ENCODE data around the gene SIM2.

SIM2 gene

GRCh38 chr21:36686955-36687354, 12.0 kb upstream of the SIM2 start:
- no peak for DNase-seq

GRCh38 chr21:36688324-36688723, 10.6 kb upstream of the SIM2 start:
- DNase-seq: no peak

GRCh38 chr21:36689324-36689723, 9.6 kb upstream of the SIM2 start:
- DNase-seq: no peak

- no peak for DNase-seq
These were observed 8.0 kb upstream of the SIM2 start for GRCh38 chr21:36690628-36691554.

- DNase-seq: no peak
These were observed 7.3 kb upstream of the SIM2 start for GRCh38 chr21:36691555-36692041.

DNA sequence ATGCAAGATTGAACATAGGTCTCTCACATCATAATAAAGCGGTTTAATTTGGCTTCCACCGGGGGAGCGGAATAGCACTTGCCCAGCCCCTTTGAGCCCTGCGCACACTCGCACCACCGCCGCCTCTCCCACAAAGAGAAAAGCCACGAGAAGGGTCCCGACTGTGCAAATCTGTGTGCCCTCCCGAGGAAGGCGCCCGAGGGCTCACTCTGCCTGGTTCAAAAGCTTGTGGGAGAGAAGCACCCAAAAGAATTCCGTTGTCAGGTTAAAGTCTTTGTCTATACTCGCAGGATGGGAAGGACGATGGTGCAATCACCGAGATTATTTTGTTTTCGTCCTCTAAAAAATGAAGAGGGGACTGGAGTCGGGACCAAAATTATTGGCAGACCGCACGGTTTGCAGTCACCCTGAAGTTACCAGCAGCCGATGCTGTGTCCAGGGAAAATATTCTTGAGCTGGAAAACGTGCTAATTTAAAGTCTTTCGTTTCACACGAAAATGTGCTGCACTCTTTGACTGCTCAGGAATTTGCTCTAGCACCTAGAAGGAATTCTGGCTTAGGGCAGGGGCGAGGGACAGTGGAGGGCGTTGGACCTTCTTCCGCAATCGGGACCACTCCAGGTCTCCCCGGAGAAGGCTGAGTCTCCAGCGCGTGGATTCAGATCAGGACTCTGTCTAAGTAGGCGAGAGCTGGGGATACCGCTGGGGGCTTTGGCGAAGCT, 6.6 kb upstream of the SIM2 start:
- DNase-seq: no peak

GRCh38 chr21:36692835-36693488, 6.0 kb upstream of the SIM2 start:
- no peak for DNase-seq

- DNase-seq: no peak
These were observed 5.4 kb upstream of the SIM2 start for GRCh38 chr21:36693489-36694030.

DNA sequence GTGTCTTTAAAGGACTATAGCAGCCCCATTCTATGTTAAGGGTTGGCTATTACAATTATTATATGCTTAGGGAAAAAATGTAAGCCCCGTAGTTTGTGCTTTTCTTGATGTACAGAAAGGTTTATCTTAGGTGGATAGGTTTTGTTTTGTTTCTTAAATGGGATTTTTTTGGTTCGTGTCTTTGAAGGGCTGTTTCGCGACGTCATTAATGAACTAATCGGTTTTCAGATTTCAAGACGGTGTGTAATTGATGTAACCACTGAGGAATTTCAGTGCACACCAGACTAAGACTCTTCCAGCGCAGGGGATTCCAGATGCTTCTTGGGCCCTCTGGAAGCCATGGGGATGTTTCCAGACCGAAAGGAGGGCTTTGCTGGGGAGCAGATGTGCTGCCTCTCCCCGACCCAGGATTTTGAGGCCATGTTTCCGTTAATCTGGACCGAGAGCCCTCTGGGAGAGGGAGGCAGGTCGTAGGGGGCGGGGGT, 4.8 kb upstream of the SIM2 start:
- DNase-seq: no peak

DNA sequence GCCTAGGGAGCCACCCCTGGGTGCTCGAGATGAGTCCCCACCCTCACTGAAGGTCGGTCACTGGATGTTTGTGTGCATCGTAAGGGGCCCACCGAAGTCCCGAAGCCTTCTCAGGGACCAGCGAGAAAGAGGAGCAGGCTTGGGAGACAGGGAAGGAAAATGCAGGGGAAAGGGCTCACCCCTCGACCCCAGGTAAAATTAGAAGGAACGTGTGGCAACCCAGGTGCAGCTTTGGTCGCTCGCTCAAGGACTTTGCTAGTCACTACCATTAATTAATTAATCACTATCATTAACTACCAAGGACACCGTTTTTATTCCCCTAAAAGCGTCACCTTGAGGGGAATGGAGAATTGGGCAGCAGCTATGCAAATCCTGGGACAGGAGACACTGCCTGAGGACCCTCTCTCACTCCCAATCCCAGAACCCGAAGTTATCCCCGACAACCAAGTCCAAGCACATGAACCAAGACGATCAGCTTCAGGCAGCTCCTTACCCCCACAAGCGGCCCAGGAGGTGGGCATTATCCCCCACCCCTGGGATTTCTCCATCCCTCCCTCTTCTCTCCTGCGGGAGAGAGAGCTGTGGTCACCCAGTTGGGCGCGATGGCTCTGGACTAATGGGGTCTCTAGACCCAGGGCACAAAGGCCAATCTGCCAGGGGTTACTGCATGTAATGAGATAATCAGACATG, 4.2 kb upstream of the SIM2 start:
- DNase-seq: no peak

DNA sequence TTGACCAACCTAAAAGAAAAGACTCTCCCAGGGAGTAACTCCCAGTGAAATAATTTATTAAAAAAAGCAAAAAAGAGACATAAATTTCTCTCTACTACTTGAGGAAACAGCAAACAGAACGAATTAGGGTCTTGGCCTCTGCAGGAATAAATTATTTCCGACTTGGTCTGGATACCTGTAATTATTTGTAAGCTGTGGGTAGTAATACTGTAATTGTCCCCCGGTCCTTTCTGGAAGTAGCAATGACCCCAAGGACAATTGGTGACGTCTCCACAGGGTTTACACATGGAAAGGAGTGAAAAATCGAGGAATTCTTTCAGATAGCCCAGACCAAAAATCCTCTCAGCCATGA, 3.7 kb upstream of the SIM2 start:
- no peak for DNase-seq

DNA sequence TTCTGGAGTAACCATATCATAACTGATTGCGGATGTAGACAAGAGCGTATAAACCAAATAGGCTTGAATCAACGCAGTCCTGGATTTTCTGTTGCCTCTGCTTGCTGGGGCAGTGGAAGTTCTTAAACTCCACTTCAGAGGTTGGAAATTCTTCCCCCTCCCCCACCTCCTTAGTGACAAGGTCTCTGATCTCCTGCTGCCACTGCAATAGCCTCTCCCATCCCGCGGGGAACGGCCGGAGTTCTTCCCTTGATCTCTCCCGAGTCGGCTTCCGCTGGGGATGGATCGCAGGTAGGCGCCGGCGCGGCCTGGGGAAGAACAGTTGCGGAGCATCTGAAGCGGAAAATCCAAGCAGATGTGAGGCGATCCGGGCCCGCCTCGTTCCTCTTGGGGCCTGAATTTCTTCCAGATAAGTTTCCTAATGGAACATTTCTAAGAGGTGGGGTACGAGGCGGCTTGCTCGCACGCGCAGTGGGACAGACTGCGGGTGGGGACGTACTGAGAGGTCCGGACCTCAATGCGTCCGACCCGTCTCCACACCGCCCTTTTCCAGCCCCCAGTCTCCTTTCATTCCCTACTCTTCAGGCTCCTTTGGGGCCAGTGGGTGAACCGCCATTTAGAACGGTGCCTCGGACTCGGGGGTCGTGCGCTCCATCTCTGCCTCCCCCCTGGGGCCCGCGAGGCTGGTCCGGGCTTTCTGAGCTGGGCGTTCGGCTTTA, 3.1 kb upstream of the SIM2 start:
- no peak for DNase-seq

DNA sequence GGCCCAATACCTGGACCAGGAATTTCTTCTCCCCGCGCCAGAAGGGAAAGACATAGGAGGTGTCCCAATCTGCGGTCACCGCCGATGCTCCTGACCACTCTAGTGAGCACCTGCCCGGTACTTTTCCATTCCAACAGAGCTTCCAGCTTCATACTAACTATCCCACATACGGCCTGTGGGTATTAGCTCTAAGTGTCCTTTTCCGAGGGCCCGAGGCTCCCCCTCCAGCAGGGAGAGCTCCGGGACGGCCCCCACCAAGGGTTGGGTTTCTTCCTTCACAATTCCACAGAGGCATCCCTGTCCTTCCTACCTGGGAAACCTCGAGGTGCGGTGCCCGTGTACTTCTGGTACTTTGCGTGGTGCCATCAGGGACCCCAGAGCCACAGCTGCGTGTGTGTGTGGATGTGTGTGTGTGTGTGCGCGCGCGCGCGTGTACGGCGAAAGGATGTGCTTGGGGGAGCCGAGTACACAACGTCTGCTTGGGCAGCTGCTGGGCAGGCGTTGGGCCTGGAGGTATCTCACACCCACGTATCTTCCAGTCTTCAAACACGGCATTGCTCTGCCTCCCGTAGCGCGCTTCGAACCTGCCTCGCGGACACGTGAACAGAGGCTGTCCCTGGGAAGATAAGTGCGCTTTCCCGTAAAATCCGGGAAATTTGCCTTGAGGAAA, 2.4 kb upstream of the SIM2 start:
- DNase-seq: no peak

- DNase-seq: no peak
These were observed 1.7 kb upstream of the SIM2 start for GRCh38 chr21:36697060-36697850.

- DNase-seq: no peak
These were observed 997 bp upstream of the SIM2 start for GRCh38 chr21:36697851-36698384.

DNA sequence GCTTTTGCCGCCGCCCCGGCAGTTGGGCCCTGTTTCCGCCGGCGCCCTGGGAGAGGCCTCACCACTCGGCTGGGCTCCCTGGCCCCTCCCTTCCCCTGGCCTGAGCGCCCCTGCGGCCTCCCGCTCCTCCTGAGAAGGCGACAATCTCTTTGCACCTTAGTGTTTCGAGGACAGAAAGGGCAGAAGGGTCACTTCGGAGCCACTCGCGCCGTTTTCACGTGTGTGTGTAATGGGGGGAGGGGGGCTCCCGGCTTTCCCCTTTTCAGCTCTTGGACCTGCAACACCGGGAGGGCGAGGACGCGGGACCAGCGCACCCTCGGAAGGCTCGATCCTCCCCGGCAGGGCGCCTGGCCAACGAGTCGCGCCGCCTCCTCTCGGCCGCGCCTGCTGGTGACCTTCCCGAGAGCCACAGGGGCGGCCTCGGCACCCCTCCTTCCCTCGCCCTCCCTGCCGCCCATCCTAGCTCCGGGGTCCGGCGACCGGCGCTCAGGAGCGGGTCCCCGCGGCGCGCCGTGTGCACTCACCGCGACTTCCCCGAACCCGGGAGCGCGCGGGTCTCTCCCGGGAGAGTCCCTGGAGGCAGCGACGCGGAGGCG, 432 bp upstream of the SIM2 start:
- DNase-seq: no peak

DNA sequence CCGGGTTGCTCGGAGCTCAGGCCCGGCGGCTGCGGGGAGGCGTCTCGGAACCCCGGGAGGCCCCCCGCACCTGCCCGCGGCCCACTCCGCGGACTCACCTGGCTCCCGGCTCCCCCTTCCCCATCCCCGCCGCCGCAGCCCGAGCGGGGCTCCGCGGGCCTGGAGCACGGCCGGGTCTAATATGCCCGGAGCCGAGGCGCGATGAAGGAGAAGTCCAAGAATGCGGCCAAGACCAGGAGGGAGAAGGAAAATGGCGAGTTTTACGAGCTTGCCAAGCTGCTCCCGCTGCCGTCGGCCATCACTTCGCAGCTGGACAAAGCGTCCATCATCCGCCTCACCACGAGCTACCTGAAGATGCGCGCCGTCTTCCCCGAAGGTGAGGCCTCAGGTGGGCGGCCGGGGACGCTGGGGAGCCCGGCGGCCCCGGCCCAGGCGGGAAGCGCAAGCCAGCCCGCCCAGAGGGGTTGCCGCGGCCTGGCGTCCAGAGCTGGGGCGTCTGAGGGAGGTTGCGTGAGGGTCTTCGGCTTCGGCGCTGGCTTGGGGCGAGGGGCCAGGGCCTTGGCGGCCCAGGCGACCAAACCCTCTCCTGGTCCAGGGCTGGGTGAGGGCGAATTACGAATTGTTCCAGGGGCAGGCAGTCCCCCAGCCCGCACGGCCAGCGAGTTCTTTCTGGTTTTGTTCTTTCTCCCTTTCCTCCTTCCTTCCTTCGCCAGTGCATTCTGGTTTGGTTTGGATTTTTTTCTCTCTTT, 805 bp downstream of the SIM2 start:
- no peak for DNase-seq

GRCh38 chr21:36700295-36700970, 1.5 kb downstream of the SIM2 start:
- no peak for DNase-seq
